Occipital lobe (tissue), 2 donors: Measurements from ENCODE around the gene CLRN3. TPM values are rescaled to one million over a fixed set of nuclear protein-coding genes. Genes with fewer than 3 reads are reported as not detected.

ENCODE experiments used
- DNase-seq: peaks from one replicate; lab custom pipeline; 2025; lab: John Stamatoyannopoulos, UW
- total RNA-seq: library from RNA; depleted of rRNA; stranded (reverse); fragments of >200 nt; gene quantifications from one replicate; pipeline ENCODE4 v1.2.3, GENCODE V29; 2014

Gene CLRN3
- total RNA-seq, 1 donor from 2014 or later: 0.62 TPM

DNA sequence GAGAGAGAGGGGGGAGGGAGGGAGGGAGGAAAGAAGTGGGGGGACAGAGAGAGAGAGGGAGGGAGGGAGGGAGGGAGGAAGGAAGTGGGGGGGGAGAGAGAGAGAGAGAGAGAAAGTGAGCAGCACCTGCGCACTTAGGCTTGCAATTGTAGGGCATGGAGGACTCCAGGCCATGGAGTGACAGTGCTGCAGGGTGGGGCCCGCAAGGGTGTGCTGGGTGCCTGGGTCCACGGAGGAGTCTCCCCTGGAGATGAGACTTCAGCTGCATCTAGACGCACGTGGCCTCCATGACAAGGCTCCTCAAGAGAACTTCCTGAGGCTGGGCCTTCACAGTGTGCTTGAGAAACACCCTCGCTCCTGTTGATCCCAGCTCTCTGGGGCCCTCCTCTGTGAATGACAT lies 44.5 kb downstream of the CLRN3 start:
- DNase-seq: no peak

DNA sequence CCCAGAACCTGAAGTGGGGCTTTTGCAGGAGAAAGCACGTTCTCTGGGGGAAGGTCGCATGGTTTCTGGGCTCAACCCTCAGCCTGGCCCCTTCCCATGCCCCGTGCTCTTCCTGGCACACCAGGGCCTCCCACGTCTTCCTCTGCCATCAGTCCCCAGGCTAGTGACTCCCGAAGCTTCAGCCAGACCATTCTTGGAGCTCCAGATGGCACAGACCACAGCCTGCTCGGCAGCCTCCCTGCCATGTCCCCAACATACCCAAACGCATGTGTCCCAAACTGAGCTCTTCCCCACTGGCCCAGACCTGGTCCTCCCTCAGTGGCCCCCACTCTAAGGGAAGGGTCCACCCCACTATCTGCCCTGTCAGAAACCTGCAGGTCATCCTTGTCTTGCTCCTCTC lies 47.0 kb downstream of the CLRN3 start:
- DNase-seq: no peak

DNA sequence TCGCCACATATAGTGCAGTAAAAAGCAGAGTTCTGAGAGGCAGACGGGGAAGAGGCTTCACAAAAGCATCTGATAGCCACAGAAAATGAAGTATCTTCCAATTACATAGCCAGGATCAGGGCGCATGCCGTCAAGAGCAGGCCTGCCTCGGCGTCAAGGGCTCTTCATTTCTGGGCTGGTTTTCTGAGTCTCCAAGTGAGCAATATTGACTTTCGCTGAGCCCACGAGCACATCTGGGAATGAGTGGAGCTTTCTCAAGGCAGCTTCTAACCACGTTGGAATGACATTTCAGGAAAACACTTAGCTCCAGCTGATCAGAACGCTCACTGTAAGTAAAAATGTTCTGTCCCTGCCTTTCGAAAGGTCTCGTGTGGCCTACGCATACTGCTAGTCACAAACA lies 51.9 kb downstream of the CLRN3 start:
- no peak for DNase-seq

DNA sequence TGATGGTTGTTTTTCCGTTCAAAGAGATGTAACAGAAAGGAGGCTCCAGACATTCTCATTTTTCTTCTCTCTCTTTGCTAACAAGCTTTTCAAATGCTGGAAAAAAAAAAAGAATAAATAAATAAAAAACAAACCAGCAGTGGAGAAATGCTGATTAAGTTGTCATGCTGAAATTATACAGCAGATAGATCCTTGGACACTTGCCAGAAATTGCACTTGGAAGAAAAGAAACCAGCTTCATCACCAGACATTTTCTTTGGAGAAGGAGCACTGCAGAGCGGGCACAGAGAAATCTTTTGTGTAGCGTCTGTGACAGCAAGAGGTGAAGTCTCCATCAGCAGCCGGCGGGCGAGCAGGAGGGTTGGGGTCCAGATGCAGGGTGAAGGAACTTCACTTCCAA lies 55.8 kb downstream of the CLRN3 start:
- DNase-seq: no peak

DNA sequence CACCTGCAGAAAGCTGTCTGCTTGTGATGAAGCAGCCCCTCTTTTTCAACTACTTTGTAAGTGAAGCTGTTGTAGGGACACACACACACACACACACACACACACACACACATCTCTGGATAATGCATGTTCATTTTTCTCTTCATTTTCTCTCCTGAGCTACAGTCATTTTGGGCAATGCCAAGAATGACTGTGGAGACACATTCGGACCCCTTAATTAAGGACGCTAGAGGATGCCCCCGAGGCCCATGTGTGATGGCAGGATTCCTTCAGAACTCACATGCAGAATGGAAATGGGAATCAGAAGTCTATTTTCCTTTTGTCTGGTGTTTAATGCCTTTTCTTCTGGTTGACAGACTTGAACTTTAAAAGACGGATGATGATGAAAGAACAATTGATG lies 56.6 kb downstream of the CLRN3 start:
- DNase-seq: no peak

DNA sequence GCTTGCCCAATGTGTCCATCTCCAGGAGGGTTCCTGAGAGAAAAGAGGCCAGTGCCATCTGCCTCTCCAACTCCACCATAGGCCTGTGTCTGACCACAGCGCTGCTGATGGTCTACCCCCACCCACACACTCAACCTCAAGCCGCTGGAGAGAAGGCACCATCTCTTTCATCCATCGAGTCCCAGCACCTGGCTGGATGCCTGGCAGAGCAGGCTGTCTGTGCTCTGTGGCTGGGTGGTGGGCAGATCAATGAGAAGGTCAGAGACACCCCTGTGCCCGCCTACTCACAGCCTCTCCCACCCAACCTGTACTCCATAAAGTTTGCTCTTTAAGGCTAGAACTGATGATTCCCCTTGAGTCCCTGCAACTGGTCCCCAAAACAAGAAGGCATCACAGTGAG lies 58.0 kb downstream of the CLRN3 start:
- no peak for DNase-seq

DNA sequence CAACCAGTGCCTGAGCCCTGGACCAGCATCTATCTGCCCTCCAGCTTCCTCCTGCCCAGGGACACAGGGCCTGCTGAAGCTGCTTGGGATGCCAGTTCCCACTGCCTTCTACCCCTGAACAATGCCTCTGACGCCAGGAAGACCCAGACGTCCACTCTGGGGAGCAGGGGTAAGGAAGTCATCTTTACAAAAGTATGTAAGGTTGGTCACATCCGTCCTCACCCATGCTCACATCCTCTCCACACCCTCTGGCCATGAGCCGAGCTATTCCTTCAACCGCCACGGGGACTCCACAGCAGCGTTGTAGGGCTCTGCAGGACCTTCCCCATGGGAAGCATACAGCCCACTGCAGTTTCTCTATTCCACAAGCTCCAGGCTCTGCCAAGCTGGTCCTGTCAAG lies 58.5 kb downstream of the CLRN3 start:
- no peak for DNase-seq

DNA sequence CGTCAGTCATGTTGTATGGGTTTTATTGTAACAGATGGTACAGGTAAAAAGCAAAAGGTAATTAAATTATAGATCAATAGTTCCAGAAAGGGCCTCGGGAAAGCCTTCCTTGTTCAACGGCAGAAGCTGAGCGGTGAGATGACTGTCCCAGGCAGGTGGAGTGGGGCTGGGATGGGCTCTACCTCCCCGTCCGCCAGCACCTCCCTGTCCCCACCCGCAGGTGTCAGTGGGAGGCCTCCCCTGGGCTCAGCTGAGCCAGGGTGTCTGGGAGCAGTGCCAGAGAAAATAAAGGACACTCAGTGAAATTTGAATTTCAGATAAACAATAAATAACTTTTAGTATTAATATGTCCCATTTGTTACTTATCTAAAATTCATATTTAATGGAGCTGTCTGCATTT lies 58.9 kb downstream of the CLRN3 start:
- DNase-seq: no peak

DNA sequence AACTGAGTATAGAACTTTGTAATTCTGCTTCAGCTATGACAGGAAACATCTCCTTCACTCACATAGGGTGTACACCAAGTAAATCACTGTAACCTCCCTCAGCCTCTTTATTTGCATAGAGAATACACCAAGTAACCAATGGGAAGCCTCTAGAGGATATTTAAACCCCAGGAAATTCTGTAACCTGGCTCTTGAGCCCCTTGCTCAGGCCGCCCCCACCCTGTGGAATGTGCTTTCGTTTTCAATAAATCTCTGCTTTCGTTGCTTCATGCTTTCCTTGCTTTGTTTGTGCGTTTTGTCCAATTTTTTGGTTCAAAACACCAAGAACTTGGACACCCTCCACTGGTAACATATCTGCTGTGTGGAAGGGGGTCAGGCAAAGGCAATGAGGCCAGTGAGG lies 60.2 kb downstream of the CLRN3 start:
- no peak for DNase-seq

DNA sequence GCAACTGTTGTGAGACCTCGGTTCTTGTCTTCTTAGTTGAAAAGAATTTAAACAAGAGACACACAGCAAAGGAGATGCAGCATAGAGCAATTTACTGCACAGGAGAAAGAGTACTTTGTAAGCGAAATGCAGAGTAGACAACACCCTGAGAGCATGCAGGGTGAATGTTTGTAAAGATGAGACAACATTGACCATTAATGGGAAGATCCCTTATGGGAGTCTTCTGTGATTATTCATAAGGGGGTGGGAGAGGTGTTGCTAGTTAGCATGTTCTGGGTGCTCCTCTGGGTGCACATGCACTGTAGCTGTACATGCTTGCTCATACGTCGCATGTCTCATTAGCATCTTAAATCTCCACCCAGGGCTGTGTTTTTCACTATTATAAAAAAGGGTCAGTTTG lies 62.3 kb downstream of the CLRN3 start:
- no peak for DNase-seq

Other genes starting within 250 kb of the CLRN3 start
- gene FOXI2, start 155.8 kb downstream of the CLRN3 start, total RNA-seq: not detected
- gene PTPRE, start 14.2 kb upstream of the CLRN3 start, total RNA-seq: 19.8 TPM
- gene MKI67, start 233.5 kb upstream of the CLRN3 start, total RNA-seq: 1.7 TPM